ENCODE data around the gene ZNF283.

The ZNF283 gene

DNA sequence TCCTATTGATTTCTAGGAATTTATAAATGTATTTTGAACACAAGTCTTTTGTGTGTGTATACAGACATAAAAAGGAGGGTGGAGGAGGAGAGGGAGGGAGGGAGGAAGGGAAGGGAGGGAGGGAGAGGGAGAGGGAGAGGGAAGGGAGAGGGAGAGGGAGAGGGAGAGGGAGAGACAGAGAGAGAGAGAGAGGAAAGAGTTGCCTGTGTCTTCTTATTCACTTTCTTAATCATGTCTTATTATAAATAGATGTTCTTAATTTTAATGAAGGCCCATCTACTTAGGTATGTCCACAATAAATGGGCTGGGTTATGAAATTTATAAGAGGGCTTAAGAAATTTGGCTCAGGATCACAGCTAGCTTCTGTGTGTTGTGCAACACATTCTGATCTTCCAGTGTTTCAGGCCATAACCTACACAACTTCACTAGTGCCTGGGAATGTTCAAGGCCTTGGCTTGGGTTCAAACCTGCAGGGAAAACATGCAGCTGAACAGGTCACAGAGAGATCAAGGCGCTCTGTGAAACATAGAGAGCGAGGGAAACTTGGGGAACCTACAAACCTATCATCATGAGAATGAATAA lies 68.7 kb downstream of the ZNF283 start:
- DNase-seq (ENCODE audit: low read depth), result no peak
- TF ChIP-seq, protein P1, sequence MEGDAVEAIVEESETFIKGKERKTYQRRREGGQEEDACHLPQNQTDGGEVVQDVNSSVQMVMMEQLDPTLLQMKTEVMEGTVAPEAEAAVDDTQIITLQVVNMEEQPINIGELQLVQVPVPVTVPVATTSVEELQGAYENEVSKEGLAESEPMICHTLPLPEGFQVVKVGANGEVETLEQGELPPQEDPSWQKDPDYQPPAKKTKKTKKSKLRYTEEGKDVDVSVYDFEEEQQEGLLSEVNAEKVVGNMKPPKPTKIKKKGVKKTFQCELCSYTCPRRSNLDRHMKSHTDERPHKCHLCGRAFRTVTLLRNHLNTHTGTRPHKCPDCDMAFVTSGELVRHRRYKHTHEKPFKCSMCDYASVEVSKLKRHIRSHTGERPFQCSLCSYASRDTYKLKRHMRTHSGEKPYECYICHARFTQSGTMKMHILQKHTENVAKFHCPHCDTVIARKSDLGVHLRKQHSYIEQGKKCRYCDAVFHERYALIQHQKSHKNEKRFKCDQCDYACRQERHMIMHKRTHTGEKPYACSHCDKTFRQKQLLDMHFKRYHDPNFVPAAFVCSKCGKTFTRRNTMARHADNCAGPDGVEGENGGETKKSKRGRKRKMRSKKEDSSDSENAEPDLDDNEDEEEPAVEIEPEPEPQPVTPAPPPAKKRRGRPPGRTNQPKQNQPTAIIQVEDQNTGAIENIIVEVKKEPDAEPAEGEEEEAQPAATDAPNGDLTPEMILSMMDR (IDR thresholded peaks at IDR 0.05; ENCODE audit: low read depth, low read length), result no peak
- no peak for TF ChIP-seq POLR2A (IDR thresholded peaks at IDR 0.05; ENCODE audit: extremely low read depth, insufficient read length)
- no peak for TF ChIP-seq MAX (IDR thresholded peaks at IDR 0.05; ENCODE audit: low read depth, low read length)
- no peak for TF ChIP-seq MYC (IDR thresholded peaks at IDR 0.05; ENCODE audit: low read depth, low read length)
- no peak overlapping the region for H3K4me3 ChIP-seq (ENCODE audit: low read depth, low read length)
